Testis (tissue), 3 donors: ENCODE data around the gene PTPRG. TPM values are rescaled to one million over a fixed set of nuclear protein-coding genes. Genes with fewer than 3 reads are reported as not detected.

Source experiments
- DNase-seq: peaks from one replicate; pipeline ENCODE4 v3.0.0-alpha.2; 2019
- H3K27ac ChIP-seq, 2 donors: fragments of 200-600 bp; sonication (generic); one replicate each; pipeline ENCODE4 v1.5.1; 2019
- H3K27me3 ChIP-seq: fragments of 200-600 bp; sonication (generic); one replicate; pipeline ENCODE4 v1.5.1; 2019
- H3K36me3 ChIP-seq: fragments of 200-600 bp; sonication (generic); one replicate; pipeline ENCODE4 v1.5.1; 2017; ENCODE audit warnings: low read depth; ENCODE audit errors: missing control alignments
- H3K4me1 ChIP-seq: fragments of 200-600 bp; sonication (generic); one replicate; pipeline ENCODE4 v1.5.1; 2019
- H3K4me3 ChIP-seq, 2 donors: fragments of 200-600 bp; sonication (generic); one replicate each; pipeline ENCODE4 v1.5.1; 2017 to 2019
- H3K9me3 ChIP-seq: fragments of 200-600 bp; sonication (generic); one replicate; pipeline ENCODE4 v1.5.1; 2017
- POLR2A ChIP-seq: fragments of 450-650 bp; IDR thresholded peaks from one replicate; pipeline ENCODE4 v1.6.1; 2017; ENCODE audit warnings: antibody characterized with exemption, mild to moderate bottlenecking, moderate library complexity
- whole genome bisulfite sequencing, 2 donors: methylation state at CpG; one replicate each; pipeline ENCODE4 v1.1.5; 2018; 5-methylcytosine and 5-hydroxymethylcytosine counted together
- intact Hi-C: fragments of 100-400 bp; cut with DNase I; formaldehyde crosslinking; loops from one replicate; pipeline ENCODE4 v1.15.1; 2023; ENCODE audit warnings: low total_unique reads
- polyA plus RNA-seq: library from polyadenylated mRNA; stranded (reverse); fragments of 350-450 nt; fragmentation: Illumina TruSeq; extraction: RNeasy Lipid Tissue Mini Kit (QIAGEN cat#74804); gene quantifications from one replicate; pipeline ENCODE4 v1.2.3, GENCODE V29; 2014; ENCODE audit warnings: low read depth, low replicate concordance; ENCODE audit not compliant: insufficient read depth
- total RNA-seq, 2 donors: library from RNA; depleted of rRNA; stranded (reverse); fragments of >200 nt; gene quantifications; one replicate each; pipeline ENCODE4 v1.2.3, GENCODE V29; 2016
- TF ChIP-seq, protein P1 (sequence below), 3 experiments: fragments of 450-650 bp in 2 of 3; fragments of 200-600 bp in 1 of 3; sonication (generic) in 1 of 3; IDR thresholded peaks; one replicate each; pipeline ENCODE4 v1.5.1; 2016 to 2019; ENCODE audit warnings: antibody characterized with exemption in 3 of 3, mild to moderate bottlenecking in 2 of 3, moderate library complexity in 1 of 3

PTPRG gene
- total and polyA plus RNA-seq, 3 donors from 2014 or later = 26.3 to 107 (median 75.4) TPM

- no peak overlapping the region for H3K4me3 ChIP-seq
- no peaks in the 10 kb centered on the region for H3K27me3 ChIP-seq
- WGBS, 2 donors = 87 to 89% methylated on average over 4 of the region's 4 CpGs
- no peak overlapping the region for H3K27ac ChIP-seq
- no peaks in the 10 kb centered on the region for H3K36me3 ChIP-seq
- no peaks in the 10 kb centered on the region for H3K9me3 ChIP-seq
- intact Hi-C loops = no loop called here
- no peak for TF ChIP-seq POLR2A
- DNase-seq = no peak
- peaks cover 5% of the 10 kb centered on the region for H3K4me1 ChIP-seq
Observed at GRCh38 chr3:61884794-61885193, 323.4 kb downstream of the PTPRG start.

- DNase-seq = no peak
- TF ChIP-seq, protein P1, sequence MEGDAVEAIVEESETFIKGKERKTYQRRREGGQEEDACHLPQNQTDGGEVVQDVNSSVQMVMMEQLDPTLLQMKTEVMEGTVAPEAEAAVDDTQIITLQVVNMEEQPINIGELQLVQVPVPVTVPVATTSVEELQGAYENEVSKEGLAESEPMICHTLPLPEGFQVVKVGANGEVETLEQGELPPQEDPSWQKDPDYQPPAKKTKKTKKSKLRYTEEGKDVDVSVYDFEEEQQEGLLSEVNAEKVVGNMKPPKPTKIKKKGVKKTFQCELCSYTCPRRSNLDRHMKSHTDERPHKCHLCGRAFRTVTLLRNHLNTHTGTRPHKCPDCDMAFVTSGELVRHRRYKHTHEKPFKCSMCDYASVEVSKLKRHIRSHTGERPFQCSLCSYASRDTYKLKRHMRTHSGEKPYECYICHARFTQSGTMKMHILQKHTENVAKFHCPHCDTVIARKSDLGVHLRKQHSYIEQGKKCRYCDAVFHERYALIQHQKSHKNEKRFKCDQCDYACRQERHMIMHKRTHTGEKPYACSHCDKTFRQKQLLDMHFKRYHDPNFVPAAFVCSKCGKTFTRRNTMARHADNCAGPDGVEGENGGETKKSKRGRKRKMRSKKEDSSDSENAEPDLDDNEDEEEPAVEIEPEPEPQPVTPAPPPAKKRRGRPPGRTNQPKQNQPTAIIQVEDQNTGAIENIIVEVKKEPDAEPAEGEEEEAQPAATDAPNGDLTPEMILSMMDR (IDR thresholded peaks at IDR 0.05) = no peak
- TF ChIP-seq POLR2A = no peak
- Histone ChIP-seq H3K27ac (no peak overlapping the region), H3K9me3 (no peaks in the 10 kb centered on the region), H3K36me3 (no peaks in the 10 kb centered on the region), H3K4me1 (peaks cover 8% of the 10 kb centered on the region), H3K4me3 (no peak overlapping the region), H3K27me3 (no peaks in the 10 kb centered on the region)
- intact Hi-C loops = no loop called here
- WGBS, 2 donors = 82 to 88% methylated on average over 3 to 6 of the region's 6 CpGs
Observed at GRCh38 chr3:61885414-61885813, 324.0 kb downstream of the PTPRG start.

GRCh38 chr3:61887206-61887605 lies 325.8 kb downstream of the PTPRG start:
- 74 to 85% methylated on average over 1 of the region's 1 CpG for WGBS, 2 donors
- no peaks in the 10 kb centered on the region for H3K9me3 ChIP-seq
- H3K36me3 ChIP-seq = no peaks in the 10 kb centered on the region
- peaks cover 8% of the 10 kb centered on the region for H3K4me1 ChIP-seq
- DNase-seq = no peak
- no peak for TF ChIP-seq POLR2A
- TF ChIP-seq, protein P1 (IDR thresholded peaks at IDR 0.05) = no peak
- intact Hi-C loops = no loop called here
- H3K27ac ChIP-seq = no peak overlapping the region
- H3K27me3 ChIP-seq = no peaks in the 10 kb centered on the region
- no peak overlapping the region for H3K4me3 ChIP-seq

GRCh38 chr3:61889259-61889658 lies 327.9 kb downstream of the PTPRG start:
- WGBS, 2 donors = 59 to 76% methylated on average over 6 of the region's 6 CpGs
- intact Hi-C loops = no loop called here
- TF ChIP-seq POLR2A = no peak
- TF ChIP-seq, protein P1 (IDR thresholded peaks at IDR 0.05) = no peak

DNA sequence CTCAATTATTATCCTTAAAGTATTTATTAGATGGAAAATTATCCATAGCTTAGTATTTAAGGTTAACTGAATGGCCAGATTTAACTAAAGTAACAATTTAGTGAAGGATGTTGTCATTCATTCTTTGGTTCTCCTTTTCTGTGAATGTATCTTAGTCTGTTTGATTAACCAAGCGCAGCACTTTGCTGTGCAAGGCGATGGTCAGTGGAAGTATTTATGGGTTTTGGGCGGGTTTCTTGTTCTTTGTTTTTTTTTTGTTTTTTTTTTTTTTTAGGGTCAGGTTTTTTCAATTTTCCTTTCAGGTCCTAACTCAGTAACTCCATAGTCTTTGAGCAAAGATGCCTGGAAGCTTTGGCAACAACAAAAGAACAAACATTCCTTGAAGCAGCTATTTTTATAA lies 328.8 kb downstream of the PTPRG start:
- DNase-seq = no peak
- H3K9me3 ChIP-seq = no peaks in the 10 kb centered on the region
- intact Hi-C loops = no loop called here
- TF ChIP-seq POLR2A = no peak
- TF ChIP-seq, protein P1 (IDR thresholded peaks at IDR 0.05) = no peak
- 59 to 60% methylated on average over 3 of the region's 3 CpGs for WGBS, 2 donors
- H3K36me3 ChIP-seq = no peaks in the 10 kb centered on the region
- no peak overlapping the region for H3K4me3 ChIP-seq
- H3K27me3 ChIP-seq = no peaks in the 10 kb centered on the region
- H3K4me1 ChIP-seq = peaks cover 17% of the 10 kb centered on the region
- peak overlapping the region in 1 of 2 donors; percentile 23 for H3K27ac ChIP-seq

More at GRCh38 chr3:61889259-61889658, 327.9 kb downstream of the PTPRG start:
- Histone ChIP-seq H3K4me1 (peaks cover 8% of the 10 kb centered on the region), H3K27me3 (no peaks in the 10 kb centered on the region), H3K9me3 (no peaks in the 10 kb centered on the region), H3K36me3 (no peaks in the 10 kb centered on the region), H3K27ac (no peak overlapping the region), H3K4me3 (no peak overlapping the region)
- DNase-seq = no peak
